WTC11 (cell line): ENCODE measurements around the gene KBTBD13. TPM values are rescaled to one million over a fixed set of nuclear protein-coding genes. Genes with fewer than 3 reads are reported as not detected.
A peak's percentile ranks its signal among the peaks of the same experiment; 100 is the strongest.

ENCODE experiments used
- ATAC-seq: fragments of 200-7000 bp; cut with Tn5 transposase; 2 replicates; pipeline ENCODE4 v1.10.0; 2021; ENCODE audit warnings: mild to moderate bottlenecking, moderate library complexity
- CTCF ChIA-PET: fragments of 300-600 bp; sonication (Branson Sonifier 250); formaldehyde crosslinking; loops from one replicate; lab custom pipeline; 2021; ENCODE audit warnings: antibody characterized with exemption; lab: Charles Lee
- POLR2A ChIA-PET: fragments of 350-600 bp; sonication (Branson Sonifier 250); formaldehyde crosslinking; loops from one replicate; lab custom pipeline; 2021; ENCODE audit warnings: antibody characterized with exemption; lab: Charles Lee
- DNase-seq: peaks from one replicate; pipeline ENCODE4 v3.0.0; 2021; ENCODE audit warnings: low spot score
- H3K27ac Mint-ChIP-seq: 2 replicates; pipeline ENCODE4 v1.8.0; 2021; ENCODE audit warnings: mixed read lengths
- H3K27me3 Mint-ChIP-seq: 2 replicates; pipeline ENCODE4 v1.8.0; 2021; ENCODE audit warnings: low read depth, mild to moderate bottlenecking, moderate library complexity, mixed read lengths
- H3K36me3 Mint-ChIP-seq: 2 replicates; pipeline ENCODE4 v1.8.0; 2021; ENCODE audit warnings: mixed read lengths
- H3K4me1 Mint-ChIP-seq: 2 replicates; pipeline ENCODE4 v1.8.0; 2022; ENCODE audit warnings: mixed read lengths
- H3K4me3 Mint-ChIP-seq: 2 replicates; pipeline ENCODE4 v1.8.0; 2021; ENCODE audit warnings: mild to moderate bottlenecking, moderate library complexity, mixed read lengths
- H3K9me3 Mint-ChIP-seq: 2 replicates; pipeline ENCODE4 v1.8.0; 2021; ENCODE audit warnings: mixed read lengths
- ARID4B ChIP-seq: sonication (generic); formaldehyde crosslinking; IDR thresholded peaks from 2 replicates; pipeline ENCODE4 v1.8.0; 2023; ENCODE audit warnings: missing genetic modification reagents, mild to moderate bottlenecking, borderline replicate concordance
- ATF1 ChIP-seq: sonication (generic); formaldehyde crosslinking; IDR thresholded peaks from 2 replicates; pipeline ENCODE4 v1.8.1; 2023; ENCODE audit warnings: mild to moderate bottlenecking, moderate library complexity, missing genetic modification reagents
- CDX4 ChIP-seq: fragments of 250-450 bp; sonication (Bioruptor Pico); IDR thresholded peaks from 2 replicates; pipeline ENCODE4 v1.9.0; 2021; ENCODE audit warnings: moderate library complexity, mild to moderate bottlenecking, inconsistent platforms, borderline replicate concordance
- CREM ChIP-seq: sonication (generic); formaldehyde crosslinking; IDR thresholded peaks from 2 replicates; pipeline ENCODE4 v1.8.1; 2022; ENCODE audit warnings: mild to moderate bottlenecking, missing genetic modification reagents, moderate library complexity
- CTCF ChIP-seq: fragments of 200-600 bp; IDR thresholded peaks from 2 replicates; pipeline ENCODE4 v1.8.0; 2022; ENCODE audit warnings: antibody characterized with exemption
- FOXK1 ChIP-seq: sonication (generic); formaldehyde crosslinking; IDR thresholded peaks from 2 replicates; pipeline ENCODE4 v1.8.0; 2022; ENCODE audit warnings: mild to moderate bottlenecking, moderate library complexity, missing genetic modification reagents
- FOXP1 ChIP-seq: sonication (generic); formaldehyde crosslinking; IDR thresholded peaks from 2 replicates; pipeline ENCODE4 v1.8.0; 2022; ENCODE audit warnings: missing genetic modification reagents, mild to moderate bottlenecking, moderate library complexity, borderline replicate concordance
- GTF2I ChIP-seq: fragments of 250-450 bp; sonication (Bioruptor Pico); conservative IDR thresholded peaks from 2 replicates; pipeline ENCODE4 v1.4.0; 2021; ENCODE audit warnings: mild to moderate bottlenecking
- NFYB ChIP-seq: sonication (generic); formaldehyde crosslinking; conservative IDR thresholded peaks from 2 replicates; pipeline ENCODE4 v1.8.0; 2022; ENCODE audit warnings: low read depth, missing genetic modification reagents
- OVOL2 ChIP-seq: fragments of 250-450 bp; sonication (Bioruptor Pico); IDR thresholded peaks from 2 replicates; pipeline ENCODE4 v1.9.0; 2021; ENCODE audit warnings: mild to moderate bottlenecking, borderline replicate concordance
- RELA ChIP-seq: sonication (generic); formaldehyde crosslinking; IDR thresholded peaks from 2 replicates; pipeline ENCODE4 v1.8.1; 2022; ENCODE audit warnings: missing genetic modification reagents, mild to moderate bottlenecking, borderline replicate concordance
- SP1 ChIP-seq: sonication (generic); formaldehyde crosslinking; conservative IDR thresholded peaks from 2 replicates; pipeline ENCODE4 v1.8.1; 2022; ENCODE audit warnings: missing genetic modification reagents
- TP53 ChIP-seq: sonication (generic); formaldehyde crosslinking; IDR thresholded peaks from 2 replicates; pipeline ENCODE4 v1.8.1; 2023; ENCODE audit warnings: mild to moderate bottlenecking, missing genetic modification reagents
- ZNF121 ChIP-seq: sonication (generic); formaldehyde crosslinking; IDR thresholded peaks from 2 replicates; pipeline ENCODE4 v1.8.0; 2023; ENCODE audit warnings: missing genetic modification reagents
- ZNF232 ChIP-seq: sonication (generic); formaldehyde crosslinking; IDR thresholded peaks from 2 replicates; pipeline ENCODE4 v1.8.0; 2022; ENCODE audit warnings: mild to moderate bottlenecking, missing genetic modification reagents
- total RNA-seq: library from RNA; stranded (reverse); gene quantifications from 3 replicates; pipeline ENCODE4 v1.2.3, GENCODE V29; 2021

KBTBD13 gene
- total RNA-seq, 1 experiment from 2014 or later = not detected

- TF ChIP-seq CTCF = peak; percentile 76
Measured at GRCh38 chr15:65101411-65101890, 24.9 kb downstream of the KBTBD13 start (continued).

- TF ChIP-seq SP1 = peak; percentile 49; the same call in 1 of the 2 replicates
- TF ChIP-seq ZNF121 = 0 out of 2 replicates have a peak, but pooled peaks have one; percentile 6
- TF ChIP-seq ARID4B = no peak
- TF ChIP-seq ATF1 (CRISPR knock-in tag) = no peak
- TF ChIP-seq FOXP1 (CRISPR knock-in tag) = peak; percentile 38; the same call in 1 of the 2 replicates
- TF ChIP-seq CREM (CRISPR knock-in tag) = no peak
- 0 out of 2 replicates have a peak, but pooled peaks have one; percentile 46 for TF ChIP-seq TP53 (CRISPR knock-in tag)
- no peak for TF ChIP-seq NFYB (CRISPR knock-in tag)
- no peak for TF ChIP-seq CDX4 (CRISPR knock-in tag)
- TF ChIP-seq, all 79 proteins: peak for 4
- Mint-ChIP-seq H3K27ac (peak overlapping the region; percentile 86), H3K36me3 (no peaks in the 10 kb centered on the region), H3K9me3 (no peaks in the 10 kb centered on the region), H3K4me3 (peak overlapping the region; percentile 89), H3K4me1 (peaks cover 2% of the 10 kb centered on the region), H3K27me3 (peaks cover 10% of the 10 kb centered on the region)
- peak; percentile 66 for DNase-seq
- POLR2A ChIA-PET = interaction anchor here (0.8 to 2.5 kb wide), 4 partner anchors 10 to 35 kb away, joined by 3 to 12 read pairs (median 8); partner anchors contain the start of gene RASL12
- CTCF ChIA-PET = interaction anchor here (0.5 to 6.1 kb wide), 64 partner anchors 8 to 417 kb away, joined by 3 to 308 read pairs (median 5); partner anchors contain the start of genes ANKDD1A, CILP, CLPX and KBTBD13
- ATAC-seq = peak; percentile 79
Measured at GRCh38 chr15:65101891-65102708, 25.6 kb downstream of the KBTBD13 start.

GRCh38 chr15:65102912-65103311, 26.4 kb downstream of the KBTBD13 start:
- CTCF ChIA-PET = interaction anchor here (0.6 to 6.1 kb wide), 9 partner anchors 20 to 282 kb away, joined by 3 to 308 read pairs (median 8); partner anchors contain the start of genes KBTBD13, RASL12 and SLC51B
- POLR2A ChIA-PET = interaction anchor here (0.8 to 2.5 kb wide), 2 partner anchors 11 to 35 kb away, joined by 3 to 12 read pairs; partner anchors contain the start of gene RASL12
- Mint-ChIP-seq H3K36me3 (no peaks in the 10 kb centered on the region), H3K9me3 (no peaks in the 10 kb centered on the region), H3K4me1 (peaks cover 2% of the 10 kb centered on the region), H3K27me3 (peaks cover 10% of the 10 kb centered on the region), H3K27ac (no peak overlapping the region), H3K4me3 (peak overlapping the region; percentile 71)
- ATAC-seq (no peak), DNase-seq (no peak)
- TF ChIP-seq TP53 (CRISPR knock-in tag) (no peak), FOXK1 (CRISPR knock-in tag) (no peak), CTCF (no peak), OVOL2 (no peak), RELA (CRISPR knock-in tag) (no peak), ZNF232 (no peak), GTF2I (CRISPR knock-in tag) (no peak), FOXP1 (CRISPR knock-in tag) (no peak)
